Measurements from ENCODE around the gene NCEH1. TPM values are rescaled to one million over a fixed set of nuclear protein-coding genes. Genes with fewer than 3 reads are reported as not detected.

The NCEH1 gene
- total and polyA plus RNA-seq, 4 donors = 1.1 to 32.3 (median 2.5) TPM

- Histone ChIP-seq H3K4me3 (ENCODE audit: low read depth in 1 of 3, low read length in 3 of 3) (no peak overlapping the region), H3K27me3 (ENCODE audit: control insufficient read depth in 4 of 4, insufficient read depth in 4 of 4, low read length in 3 of 4) (no peaks in the 10 kb centered on the region), H3K4me1 (ENCODE audit: control insufficient read depth in 4 of 4, insufficient read depth in 4 of 4, low read length in 3 of 4) (peaks cover 5 to 14% (median 9%) of the 10 kb centered on the region in 4 donors), H3K9ac (ENCODE audit: low read depth in 1 of 2, low read length in 2 of 2) (no peak overlapping the region), H3K27ac (ENCODE audit: low read depth in 1 of 2, low read length in 2 of 2) (no peak overlapping the region), H3K36me3 (ENCODE audit: control insufficient read depth in 4 of 4, insufficient read depth in 3 of 4, low read depth in 1 of 4, low read length in 3 of 4) (no peaks in the 10 kb centered on the region), H3K9me3 (ENCODE audit: control insufficient read depth in 4 of 4, low read length in 3 of 4) (no peaks in the 10 kb centered on the region)
- DNase-seq (ENCODE audit: low spot score) = no peak
- no peak for TF ChIP-seq EGR1 (IDR thresholded peaks at IDR 0.05; ENCODE audit: low read depth in 2 of 2)
- no peak for TF ChIP-seq NR2F2 (IDR thresholded peaks at IDR 0.05)
- no peak for TF ChIP-seq FOXA2 (IDR thresholded peaks at IDR 0.05)
- TF ChIP-seq ZBTB33 (IDR thresholded peaks at IDR 0.05) = no peak
- TF ChIP-seq ATF3 (IDR thresholded peaks at IDR 0.05) = no peak
- no peak for TF ChIP-seq JUND (IDR thresholded peaks at IDR 0.05)
- TF ChIP-seq MAX (IDR thresholded peaks at IDR 0.05) = no peak
- TF ChIP-seq CTCF (IDR thresholded peaks at IDR 0.05; ENCODE audit: low read depth, low read length, missing input control) = no peak
- TF ChIP-seq GABPA (IDR thresholded peaks at IDR 0.05 in 1 of 2, conservative IDR thresholded peaks at IDR 0.05 in 1 of 2) = no peak
- no peak for TF ChIP-seq FOXA1 (IDR thresholded peaks at IDR 0.05)
- TF ChIP-seq REST (IDR thresholded peaks at IDR 0.05) = no peak
- WGBS = 86% methylated on average over 2 of the region's 2 CpGs
Measured at GRCh38 chr3:172622156-172622555, 88.7 kb downstream of the NCEH1 start.

GRCh38 chr3:172617976-172618375 is 92.9 kb downstream of the NCEH1 start:
- no peak overlapping the region for H3K9ac ChIP-seq (ENCODE audit: low read depth in 1 of 2, low read length in 2 of 2)
- no peak overlapping the region for H3K4me3 ChIP-seq (ENCODE audit: low read depth in 1 of 3, low read length in 3 of 3)
- DNase-seq (ENCODE audit: low spot score) = no peak
- no peaks in the 10 kb centered on the region for H3K36me3 ChIP-seq (ENCODE audit: control insufficient read depth in 4 of 4, insufficient read depth in 3 of 4, low read depth in 1 of 4, low read length in 3 of 4)
- no peak for TF ChIP-seq RXRA (IDR thresholded peaks at IDR 0.05)
- TF ChIP-seq ZBTB33 (IDR thresholded peaks at IDR 0.05) = no peak
- no peak for TF ChIP-seq HNF4A (conservative IDR thresholded peaks at IDR 0.05)
- TF ChIP-seq NR2F2 (IDR thresholded peaks at IDR 0.05) = no peak
- TF ChIP-seq FOXA2 (IDR thresholded peaks at IDR 0.05) = no peak
- TF ChIP-seq CTCF (IDR thresholded peaks at IDR 0.05; ENCODE audit: low read depth, low read length, missing input control) = no peak
- no peak for TF ChIP-seq MAX (IDR thresholded peaks at IDR 0.05)
- no peaks in the 10 kb centered on the region for H3K27me3 ChIP-seq (ENCODE audit: control insufficient read depth in 4 of 4, insufficient read depth in 4 of 4, low read length in 3 of 4)
- no peaks in the 10 kb centered on the region for H3K9me3 ChIP-seq (ENCODE audit: control insufficient read depth in 4 of 4, low read length in 3 of 4)
- H3K27ac ChIP-seq (ENCODE audit: low read depth in 1 of 2, low read length in 2 of 2) = no peak overlapping the region
- WGBS = 62% methylated on average over 3 of the region's 3 CpGs
- H3K4me1 ChIP-seq (ENCODE audit: control insufficient read depth in 4 of 4, insufficient read depth in 4 of 4, low read length in 3 of 4) = peaks cover 4 to 21% (median 15%) of the 10 kb centered on the region in 4 donors

Data from liver (tissue), 9 donors.